Activated CD8-positive, alpha-beta memory T cell treated with anti-CD3 and anti-CD28 coated beads for 48 hours (primary cell): ENCODE results near the gene GTF2I.
"Not testable (repeated sequence)": the region's sequence is repeated elsewhere in the genome, so short reads cannot be mapped to it uniquely, and the experiment has no call there.

ENCODE experiments used
- DNase-seq, 3 experiments: peaks; one replicate each; pipeline ENCODE4 v3.0.0-alpha.2; 2020; ENCODE audit warnings: low read depth in 2 of 3, low spot score in 2 of 3

Gene GTF2I

DNA sequence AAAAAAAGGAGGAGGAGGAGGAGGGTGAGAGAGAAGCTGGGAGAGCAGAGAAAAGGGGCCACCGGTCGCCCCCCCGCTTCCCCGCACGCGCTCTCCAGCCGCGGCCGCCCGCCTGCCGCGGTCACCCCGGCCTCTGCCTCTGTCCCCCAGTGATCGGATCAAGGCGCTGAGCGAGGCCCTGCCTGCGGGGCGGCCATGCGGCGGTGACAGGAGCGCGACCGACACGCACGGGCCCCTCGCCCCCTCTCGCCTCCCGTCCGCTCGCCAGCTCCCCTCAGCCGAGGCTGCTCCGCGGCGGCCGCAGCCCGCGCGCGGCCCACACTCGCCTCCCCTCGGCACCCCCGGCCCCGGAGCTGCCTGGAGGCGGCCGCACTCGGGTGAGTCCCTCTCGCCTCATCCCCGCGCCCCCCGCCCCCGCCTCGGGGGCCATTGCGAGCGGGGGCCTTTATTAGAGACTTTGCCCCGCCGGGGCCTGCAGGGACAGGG is at the start of gene GTF2I:
GTF2I (plus strand) TSS at position 27 of the 486 bp plus-strand sequence. CDS start 31,411 bp downstream, outside the sequence.
- peak in 1 of 3 experiments; percentile 37 for DNase-seq

DNA sequence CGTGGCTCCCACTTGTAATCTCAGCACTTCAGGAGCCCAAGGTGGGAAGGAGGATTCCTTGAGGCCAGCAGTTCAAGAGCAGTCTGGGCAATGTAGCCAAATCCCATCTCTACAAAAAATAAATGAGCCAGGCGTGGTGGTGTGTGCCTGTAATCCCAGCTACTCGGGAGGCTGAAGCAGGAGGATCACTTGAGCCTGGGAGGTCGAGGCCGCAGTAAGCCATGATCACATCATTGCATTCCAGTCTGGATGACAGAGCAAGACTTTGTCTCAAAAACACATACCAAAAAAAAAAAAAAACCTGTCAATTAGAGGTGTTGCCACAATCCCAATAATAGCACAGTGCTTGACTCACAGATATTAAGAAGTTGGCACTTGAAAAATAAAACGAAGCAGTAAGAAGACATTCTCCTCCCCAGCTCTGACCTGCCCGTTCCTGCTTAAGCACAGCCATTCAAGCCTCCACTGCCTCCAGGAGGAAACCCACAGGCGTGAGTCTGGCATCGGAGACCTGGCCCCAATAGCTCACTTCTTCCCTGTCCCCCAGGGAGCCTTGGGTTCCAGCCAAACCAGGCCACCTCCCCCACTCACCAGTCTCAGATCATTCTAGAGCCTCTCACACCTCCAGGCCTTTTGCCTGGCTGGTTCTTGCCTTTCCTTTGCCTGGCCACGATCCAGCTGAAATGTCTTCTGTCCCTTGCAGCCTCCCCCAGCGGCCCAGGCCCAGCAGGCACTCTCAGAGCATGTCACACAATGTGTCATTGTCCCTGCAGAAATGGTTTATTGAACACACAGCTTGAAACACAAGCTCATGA is 45.3 kb upstream of the GTF2I start:
- DNase-seq: no peak

DNA sequence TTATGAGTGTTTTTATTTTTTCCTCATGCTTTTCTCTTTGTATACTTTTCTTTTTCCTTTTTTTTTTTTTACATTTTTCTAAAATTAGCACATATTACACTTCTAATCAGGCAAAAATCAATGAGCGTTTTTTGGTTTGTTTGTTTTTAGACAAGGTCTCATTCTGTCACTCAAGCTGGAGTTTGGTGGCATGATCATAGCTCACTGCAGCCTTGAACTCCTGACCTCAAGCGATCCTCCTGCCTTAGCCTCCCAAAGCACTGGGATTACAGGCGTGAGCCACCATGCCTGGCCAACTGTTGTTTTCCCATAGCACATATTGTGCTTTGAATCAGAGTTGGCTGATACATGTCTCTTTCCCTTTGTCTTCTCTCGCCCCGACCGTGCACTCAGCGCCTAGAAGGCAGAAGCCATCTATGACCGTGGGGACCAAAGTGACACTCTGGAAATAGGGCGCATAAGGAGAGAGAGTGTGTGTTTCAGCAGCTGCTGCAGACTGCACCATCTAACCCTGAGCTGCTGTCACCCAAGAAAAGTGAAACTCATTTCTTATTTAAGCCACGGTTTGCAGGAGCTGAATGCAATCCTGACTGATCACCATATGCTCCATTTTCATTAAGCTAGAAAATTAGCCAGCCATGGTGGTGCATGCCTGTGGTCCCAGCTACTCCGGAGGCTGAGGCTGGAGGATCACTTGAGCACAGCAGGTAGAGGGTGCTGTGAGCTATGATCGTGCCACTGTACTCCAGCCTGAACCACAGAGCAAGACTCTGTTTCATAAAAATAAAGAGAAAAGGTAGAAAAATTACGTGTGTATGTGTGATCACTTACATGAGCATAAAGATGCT is 41.4 kb upstream of the GTF2I start:
- no peak for DNase-seq

DNA sequence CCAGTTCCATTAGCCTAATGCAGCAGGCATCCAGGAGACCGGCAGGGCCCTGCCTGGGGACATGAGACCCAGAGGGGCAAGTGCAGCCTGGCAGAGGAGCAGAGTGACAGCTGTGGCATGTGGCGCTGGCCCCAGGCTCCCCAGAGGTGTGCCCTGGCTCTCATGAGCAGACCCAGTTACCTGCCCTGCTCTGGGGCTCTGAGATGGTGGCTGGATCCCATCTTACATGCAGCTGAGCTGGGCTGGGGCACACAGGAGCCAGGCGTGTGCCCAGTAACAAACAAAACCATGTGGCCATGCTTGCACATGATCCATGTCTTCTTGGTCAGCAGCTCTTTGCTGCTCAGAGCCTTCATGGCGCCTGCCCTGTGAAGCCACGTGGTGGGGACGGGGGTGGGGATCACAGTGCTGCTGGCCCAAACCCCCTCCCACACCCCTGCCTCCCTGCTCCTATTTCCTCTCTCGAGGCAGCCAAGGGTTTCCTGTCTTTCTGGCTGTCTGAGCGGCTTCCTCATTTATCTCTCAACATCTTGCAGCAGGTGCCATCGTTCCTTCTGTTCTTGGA is 40.3 kb upstream of the GTF2I start:
- no peak for DNase-seq

DNA sequence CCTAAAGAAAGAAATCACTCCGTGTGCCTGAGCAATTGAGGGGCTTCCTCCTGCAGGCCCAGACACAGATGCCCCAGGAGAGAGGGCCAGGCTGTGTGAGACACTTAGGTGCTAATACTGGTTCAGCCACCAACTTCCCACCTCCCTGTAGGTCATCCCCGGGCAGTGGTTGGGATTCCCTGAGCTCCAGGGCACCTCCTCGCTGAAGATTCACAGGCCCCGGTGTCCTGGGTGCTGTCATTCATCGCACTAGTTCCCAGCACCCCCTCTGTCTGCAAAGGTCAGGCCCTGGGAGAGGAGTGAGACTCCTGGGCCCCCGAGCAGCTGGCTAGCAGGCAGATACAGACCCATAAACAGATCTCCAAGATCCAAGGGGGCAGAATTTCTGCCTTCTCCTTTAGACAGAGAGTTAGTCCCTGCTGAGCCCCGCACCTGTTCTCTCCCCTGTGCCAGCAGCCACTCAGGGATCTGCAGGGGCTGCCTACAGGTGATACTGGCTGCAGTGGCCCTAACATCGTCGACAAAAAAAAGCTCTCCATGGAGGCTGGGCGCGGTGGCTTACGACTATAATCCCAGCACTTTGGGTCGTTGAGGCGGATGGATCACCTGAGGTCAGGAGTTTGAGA is 38.2 kb upstream of the GTF2I start:
- DNase-seq: no peak

DNA sequence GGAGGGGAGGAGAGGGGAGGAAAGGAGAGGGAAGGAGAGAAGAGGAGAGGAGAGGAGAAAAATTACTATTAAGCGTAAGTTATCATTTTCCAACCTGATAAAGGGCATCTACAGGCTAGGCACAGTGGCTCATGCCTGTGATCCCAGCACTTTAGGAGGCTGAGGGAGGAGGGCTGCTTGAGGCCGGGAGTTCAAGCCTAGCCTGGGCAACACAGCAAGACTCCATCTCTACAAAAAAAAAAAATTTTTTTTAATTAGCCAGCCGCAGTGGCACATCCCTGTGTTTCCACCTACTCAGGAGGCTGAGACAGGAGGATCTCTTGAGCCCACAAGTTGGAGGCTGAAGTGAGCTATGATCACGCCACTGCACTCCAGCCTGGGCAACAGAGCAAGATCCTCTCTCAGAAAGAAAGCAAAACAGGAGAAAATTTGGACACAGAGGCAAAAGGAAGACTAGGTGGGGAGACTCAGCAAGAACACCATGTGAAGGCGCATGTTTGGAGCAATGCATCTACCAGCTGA is 35.2 kb upstream of the GTF2I start:
- no peak for DNase-seq

DNA sequence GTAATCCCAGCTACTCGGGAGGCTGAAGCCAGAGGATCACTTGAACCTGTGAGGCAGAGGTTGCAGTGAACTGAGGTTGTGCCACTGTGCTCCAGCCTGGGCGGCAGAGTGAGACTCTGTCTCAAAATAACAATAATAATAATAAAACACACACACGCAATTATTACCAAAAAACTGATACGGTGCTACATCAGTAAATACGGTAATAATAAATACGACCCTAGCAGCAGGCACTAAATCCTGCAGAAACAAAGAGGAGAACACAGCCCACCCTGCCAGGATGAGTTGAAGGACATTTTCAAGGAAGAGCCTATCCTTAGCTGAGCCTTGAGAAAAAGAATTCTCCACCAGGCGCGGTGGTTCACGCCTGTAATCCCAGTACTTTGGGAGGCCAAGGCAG is 34.4 kb upstream of the GTF2I start:
- DNase-seq: no peak

DNA sequence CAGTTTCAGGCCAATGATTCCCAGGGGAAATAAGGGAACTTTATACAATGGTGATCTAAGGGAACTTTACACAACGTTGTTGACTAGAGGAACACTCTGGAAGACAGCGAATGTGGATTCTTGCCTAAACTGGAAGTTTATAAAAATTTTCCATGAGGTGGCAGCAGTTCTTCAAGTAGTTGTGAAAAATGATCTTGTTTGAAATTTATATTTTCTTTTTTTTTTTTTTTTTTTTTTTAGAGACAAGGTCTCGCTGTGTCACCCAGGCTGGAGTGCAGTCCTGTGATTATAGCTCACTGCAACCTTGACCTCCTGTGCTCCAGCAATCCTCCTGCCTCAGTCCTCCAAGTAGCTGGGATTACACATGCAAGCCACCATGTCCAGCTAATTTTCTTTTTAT is 32.1 kb upstream of the GTF2I start:
- no peak for DNase-seq

DNA sequence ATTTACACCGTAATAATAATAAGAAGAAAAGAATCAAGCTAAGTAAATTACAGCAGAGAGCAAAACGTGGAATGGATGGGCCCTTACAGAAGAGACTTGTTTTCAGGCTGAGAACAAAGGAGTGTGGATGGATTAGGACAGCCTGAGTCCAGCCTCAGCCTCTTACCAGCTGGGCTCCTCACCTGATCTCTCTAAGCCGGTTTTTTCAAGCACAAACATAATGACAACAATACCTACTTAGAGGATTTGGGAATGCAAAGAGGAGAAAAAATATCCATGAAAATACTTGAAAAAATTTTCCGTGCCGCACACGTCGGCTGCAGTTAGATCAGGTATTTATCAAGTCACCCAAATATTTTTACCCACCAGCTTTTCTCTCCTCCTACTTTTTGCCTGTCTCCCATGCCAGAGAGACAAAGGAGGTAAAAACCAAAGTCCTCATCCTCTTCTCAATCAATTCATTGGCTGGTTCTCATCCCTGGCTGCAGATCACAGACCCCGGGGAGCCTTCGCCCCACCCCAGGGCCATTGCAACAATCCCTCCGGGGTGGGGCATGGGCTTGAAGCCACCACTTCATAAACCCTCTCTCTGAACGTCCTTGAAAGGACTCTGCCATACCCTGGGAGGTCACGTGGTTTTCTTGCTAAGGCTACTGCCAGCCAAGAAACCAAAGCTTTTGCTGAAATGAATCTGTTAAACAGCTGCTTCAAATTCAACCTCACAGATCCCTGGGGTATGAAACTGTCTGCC is 29.7 kb upstream of the GTF2I start:
- DNase-seq: no peak

DNA sequence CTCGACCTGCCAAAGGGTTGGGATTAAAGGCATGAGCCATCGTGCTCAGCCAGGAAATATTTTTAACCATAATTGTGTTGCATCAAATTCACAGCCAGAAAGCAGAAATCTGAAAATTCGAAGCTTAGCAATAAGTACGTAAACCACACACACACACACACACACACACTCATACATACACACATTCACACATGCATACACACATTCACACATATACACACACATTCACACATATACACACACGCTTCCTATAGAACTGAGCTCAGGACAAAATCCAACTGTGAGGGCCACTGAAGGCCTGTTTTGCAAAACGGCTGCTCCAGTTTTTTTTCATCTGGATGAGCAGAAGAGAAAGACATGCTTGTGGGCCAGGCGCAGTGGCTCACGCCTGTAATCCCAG is 25.0 kb upstream of the GTF2I start:
- DNase-seq: no peak

DNA sequence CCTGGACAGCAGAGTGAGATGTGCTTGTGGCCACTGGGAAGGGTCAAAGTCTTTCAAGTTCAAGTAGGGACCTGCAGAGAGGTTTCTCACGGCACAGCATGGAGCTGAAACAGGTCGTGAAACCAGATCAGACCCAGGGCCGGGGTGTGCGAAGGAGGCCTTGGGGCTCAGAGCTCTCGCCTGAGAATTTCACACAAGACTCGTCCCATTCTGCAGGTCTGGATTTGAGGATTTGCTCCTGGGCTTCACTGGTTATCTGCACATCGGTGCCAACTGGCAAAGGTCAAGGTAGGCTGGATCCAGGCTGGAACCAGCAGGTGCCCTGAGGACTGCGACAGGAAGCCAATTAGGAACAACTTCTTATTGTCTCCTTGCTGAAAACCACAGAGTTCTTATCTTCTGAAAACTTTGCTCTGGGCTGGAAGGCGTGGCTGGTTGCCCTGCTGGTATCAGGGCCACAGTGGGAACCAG is 24.0 kb upstream of the GTF2I start:
- DNase-seq: no peak

DNA sequence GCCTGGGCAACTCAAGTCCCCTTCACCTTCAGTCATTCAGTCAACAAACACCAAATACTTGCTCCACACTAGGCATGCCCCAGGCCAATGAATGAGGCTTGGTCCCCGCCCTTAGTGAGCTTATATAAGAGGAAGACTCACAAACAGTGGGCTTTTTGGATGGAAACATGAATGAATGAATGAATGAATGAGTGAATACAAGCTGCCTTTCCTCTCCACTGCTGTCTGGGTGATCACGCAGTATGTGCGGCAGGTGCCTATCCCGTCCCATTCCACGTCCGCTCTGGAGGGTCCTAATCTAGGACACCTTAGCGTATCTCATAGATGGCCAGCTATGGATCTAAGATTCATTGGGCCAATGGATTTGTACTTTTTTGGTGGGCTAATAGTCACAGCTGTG is 19.8 kb upstream of the GTF2I start:
- DNase-seq: no peak

DNA sequence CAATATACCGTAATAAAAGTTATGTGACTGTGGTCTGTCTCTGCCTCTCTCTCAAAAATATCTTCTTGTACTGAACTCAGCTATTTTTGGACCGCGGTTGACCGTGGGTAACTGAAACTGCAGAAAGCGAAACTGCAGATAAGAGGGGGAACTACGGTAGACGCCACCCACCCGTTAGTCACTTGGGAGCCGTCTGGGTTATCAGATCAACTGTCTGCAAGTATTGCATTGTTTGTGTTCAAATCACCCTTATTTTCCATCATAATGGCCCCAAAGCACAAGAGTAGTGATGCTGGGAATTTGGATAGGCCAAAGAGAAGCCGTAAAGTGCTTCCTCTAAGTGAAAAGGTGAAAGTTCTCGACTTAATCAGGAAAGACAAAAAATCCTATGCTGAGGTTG is 7.5 kb upstream of the GTF2I start:
- peak in 2 of 3 experiments; percentile 62 to 69 for DNase-seq

DNA sequence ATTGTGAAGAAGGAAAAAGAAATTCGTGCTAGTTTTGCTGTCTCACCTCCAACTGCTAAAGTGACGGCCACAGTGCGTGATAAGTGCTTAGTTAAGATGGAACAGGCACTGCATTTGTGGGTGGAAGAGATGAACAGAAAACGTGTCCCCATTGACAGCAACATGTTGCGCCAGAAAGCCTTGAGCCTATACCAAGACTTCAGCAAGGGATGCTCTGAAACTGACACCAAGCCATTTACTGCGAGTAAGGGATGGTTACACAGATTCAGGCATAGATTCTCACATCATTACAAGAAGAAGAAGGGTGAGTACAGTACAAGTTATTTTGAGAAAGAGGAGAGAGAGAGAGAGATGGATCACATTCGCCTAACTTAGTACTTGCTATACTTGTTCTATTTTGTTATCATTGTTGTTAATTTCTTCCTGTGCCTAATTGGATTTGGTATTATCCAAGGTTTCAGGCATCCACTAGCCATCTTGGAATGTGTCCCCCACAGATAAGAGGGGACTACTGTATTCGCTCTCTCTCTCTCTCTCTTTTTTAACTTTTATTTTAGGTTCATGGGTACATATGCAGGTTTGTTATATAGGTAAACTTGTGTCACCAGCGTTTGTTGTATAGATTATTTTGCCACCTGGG is 6.9 kb upstream of the GTF2I start:
- not testable (repeated sequence) for DNase-seq

DNA sequence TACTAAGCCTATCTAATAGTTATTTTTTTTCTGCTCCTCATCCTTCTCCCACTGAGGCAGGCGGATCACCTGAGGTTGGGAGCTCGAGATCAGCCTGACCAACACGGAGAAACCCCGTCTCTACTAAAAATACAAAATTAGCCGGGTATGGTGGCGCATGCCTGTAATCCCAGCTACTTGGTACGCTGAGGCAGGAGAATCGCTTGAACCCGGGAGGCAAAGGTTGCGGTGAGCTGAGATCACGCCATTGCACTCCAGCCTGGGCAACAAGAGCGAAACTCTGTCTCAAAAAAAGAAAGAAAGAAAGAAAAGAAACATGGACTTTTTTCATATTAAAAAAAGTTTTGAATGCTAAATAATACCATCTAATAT is 6.4 kb upstream of the GTF2I start:
- not testable (repeated sequence) for DNase-seq

DNA sequence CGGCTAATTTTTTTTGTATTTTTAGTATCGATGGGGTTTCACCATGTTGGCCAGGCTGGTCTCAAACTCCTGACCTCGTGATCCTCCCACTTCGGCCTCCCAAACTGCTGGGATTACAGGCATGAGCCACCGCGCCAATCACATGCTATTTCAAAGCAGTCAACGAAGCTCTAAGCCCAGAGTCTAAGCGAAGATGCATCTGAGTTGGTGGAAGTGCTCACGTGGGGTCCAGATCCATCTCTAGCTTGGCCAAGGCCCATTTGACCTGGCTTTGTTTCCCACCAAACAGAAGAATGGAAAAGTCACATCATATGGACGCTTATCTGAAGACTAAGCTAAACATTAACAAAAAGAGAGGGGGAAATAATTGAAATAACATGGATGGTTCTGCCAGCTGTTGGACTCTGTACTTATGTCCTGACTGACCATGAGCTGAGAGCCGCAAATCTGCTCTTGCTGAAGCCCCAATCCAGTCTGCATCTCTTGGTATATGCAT is 3.8 kb upstream of the GTF2I start:
- DNase-seq: no peak

DNA sequence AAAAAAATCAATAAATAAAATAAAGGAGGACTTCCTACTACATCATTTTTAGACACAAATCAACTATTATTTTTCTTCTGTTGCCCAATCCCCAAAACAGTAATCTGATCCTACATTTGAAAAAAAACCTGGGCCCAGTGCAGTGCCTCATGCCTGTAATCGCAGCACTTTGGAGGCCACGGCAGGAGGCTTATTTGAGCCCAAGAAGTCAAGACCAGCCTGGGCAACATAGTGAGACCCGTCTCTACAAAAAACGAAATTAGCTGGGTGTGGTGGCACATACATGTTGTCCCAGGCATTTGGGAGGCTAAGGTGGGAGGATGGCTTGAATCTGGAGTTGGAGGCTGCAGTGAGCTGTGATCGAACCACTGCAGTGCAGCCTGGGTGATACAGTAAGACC is 2.7 kb upstream of the GTF2I start:
- DNase-seq: no peak

DNA sequence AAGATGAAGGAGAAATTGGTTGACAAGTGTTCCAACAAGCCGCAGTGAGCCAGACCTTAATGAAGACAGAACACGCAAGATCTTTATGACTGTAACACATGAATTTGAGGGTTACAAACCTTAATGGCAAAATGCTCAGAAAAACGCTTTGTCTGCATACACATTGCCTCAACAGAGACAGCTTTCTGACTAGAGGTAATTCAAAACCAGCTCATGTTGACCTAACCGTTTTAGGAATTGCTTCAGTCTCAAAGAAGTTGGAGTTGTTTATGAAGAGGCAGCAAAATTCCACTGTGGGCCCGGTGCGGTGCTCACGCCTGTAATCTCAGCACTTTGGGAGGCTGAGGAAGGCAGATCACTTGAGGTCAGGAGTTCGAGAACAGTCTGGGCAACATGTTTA is 2.2 kb upstream of the GTF2I start:
- DNase-seq: no peak

DNA sequence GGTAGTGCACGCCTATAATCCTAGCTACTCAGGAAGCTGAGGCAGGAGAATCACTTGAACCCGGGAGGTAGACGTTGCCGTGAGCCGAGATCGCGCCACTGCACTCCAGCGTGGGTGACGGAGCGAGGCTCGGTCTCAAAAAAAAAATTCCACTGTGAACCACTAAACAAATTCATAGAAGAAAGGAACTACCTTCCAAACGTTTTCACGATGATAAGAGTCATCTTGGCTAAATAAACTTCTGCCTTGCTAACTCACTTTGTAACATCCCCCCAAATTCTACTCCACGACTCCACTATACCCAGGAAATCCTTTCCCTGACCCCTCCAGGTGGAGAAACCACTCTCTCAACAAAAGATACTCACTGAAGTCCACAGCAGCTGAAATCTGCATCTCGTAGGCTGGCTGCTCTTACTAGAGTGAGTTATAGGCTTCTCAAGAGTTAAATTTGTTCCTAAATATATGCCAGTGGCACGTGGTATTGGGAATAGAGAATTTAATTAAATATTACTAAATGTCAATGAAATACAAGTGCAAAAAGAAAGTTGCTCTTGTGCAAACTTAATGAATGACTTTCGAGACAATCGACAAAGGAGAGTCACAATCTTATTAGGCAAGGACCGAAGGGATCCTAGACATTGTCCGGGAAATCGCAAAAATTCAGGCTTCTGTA is 1.6 kb upstream of the GTF2I start:
- DNase-seq: no peak
